GM18873 (cell line): Measurements from ENCODE around the gene ADAM12.

Experiments used
- ATAC-seq: cut with Tn5 transposase; IDR thresholded peaks from one replicate; pipeline ENCODE4 v1.9.1; 2021; ENCODE audit warnings: mild to moderate bottlenecking, moderate library complexity, moderate number of reproducible peaks; ENCODE audit not compliant: unreplicated experiment, low FRiP score

Gene ADAM12

DNA sequence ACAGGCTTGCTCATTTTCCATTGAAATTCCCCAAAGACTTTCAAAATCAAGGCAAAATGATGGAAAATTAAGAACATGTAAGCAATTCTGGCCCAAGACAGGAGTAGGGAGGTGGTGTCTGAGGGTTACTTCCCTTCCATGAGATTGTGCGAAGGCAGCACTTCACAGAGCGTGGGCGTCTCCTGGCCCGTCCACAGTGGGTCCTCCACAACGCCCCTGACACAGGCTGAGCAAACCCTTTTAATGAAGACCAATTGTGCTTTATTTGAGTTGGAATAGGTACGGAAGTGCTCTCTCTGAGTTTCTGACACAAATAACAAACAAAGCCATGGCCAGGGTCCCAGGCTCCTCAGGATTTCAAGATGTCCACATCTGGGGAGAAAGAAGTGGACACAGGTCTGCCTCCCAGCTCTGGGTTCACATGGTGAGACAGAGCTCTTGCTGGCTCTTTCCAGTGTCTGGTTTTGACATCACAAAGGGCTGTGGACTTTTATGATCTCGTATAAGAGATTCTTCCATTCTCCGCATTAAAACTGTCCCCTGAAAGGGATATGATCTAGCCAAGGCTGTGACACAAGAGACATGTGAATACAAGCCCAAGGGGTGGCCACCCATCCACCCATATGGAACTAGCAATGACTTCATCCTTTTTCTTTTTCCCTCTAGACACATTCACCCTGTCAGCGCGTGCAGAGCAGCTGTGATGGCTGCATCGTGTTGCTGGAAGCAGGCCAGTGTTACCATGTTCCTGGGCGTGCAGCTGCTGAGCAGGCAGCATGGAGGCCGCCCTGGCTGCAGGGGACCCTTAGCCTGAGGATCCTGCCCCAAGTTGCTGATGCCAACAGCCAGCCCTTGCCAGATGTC, 145.6 kb downstream of the ADAM12 start:
- ATAC-seq, result no peak

DNA sequence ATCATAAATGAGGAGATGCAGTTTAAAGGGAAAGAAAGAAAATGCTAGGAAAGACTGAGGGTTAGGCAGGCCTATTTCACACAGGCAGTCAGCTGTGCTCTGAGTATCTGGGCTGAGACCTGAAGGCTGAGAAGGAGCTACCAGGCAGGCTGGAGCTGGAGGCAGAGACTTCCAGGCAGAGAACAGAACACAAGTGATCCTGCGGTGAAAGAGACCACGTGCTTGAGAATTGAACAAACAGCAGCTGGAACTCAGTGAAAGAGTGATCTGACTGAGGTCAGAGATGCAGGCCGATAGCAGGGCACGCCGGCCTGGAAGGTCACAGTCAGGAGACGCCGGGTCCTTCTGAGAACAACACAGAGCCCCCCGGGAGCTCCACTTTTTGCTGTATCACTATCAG, 147.8 kb downstream of the ADAM12 start:
- ATAC-seq, result no peak

DNA sequence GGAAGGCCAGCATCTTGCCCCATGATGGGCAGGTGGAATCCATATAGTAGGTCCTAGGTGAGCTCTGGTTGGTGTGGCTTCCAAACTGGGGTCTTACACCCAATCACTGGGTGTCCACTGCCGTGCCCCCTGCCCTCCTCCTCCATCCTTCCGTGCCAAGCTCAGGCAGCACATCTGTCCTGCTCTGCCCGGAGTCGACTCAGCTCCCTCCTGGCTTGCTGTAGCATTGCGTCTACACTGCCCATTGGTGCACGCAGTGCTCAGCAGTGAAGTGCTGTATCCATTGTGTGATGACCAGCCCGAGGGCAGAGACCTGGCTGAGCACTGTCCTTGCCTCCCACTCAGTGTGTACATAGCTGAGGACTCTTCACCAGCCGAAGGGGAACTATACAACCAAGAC, 148.4 kb downstream of the ADAM12 start:
- ATAC-seq, result no peak

DNA sequence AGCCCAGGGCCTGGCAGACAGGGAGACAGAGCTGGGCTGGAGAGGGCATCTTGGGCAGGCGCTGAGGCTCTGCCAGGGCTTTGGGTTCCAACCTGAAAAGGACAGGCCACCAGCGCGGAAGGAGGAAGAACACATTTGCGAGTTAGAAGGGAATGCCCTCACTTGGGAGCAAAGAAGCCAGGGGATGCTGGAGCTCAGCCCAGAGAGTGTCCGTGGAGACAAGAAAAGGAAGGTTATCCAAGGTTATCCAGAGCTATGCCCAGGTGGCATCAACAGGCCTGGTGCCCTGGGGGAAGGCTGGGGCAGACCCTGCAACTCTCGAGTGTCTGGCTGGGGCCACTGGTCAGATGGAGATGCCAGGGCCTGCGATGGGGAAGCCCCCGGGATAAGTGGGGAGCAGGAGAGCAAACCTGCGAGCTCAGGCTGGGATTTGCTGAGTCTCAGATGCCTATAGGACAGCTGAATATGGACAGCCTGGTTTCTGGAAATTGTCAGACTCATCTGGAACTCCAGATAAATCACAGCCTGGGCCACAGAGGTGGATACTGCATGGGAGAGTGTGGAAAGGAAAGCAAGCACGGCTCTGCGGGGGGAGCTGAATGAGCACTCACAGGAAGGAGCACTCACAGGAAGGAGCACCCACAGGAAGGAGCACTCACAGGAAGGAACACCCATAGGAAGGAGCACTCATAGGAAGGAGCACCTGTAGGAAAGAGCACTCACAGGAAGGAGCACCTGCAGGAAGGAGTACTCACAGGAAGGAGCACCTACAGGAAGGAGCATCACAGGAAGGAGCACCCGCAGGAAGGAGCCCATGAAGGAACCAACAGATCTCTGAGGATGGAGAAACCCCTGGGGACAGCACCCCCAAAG, 152.1 kb downstream of the ADAM12 start:
- no peak for ATAC-seq

DNA sequence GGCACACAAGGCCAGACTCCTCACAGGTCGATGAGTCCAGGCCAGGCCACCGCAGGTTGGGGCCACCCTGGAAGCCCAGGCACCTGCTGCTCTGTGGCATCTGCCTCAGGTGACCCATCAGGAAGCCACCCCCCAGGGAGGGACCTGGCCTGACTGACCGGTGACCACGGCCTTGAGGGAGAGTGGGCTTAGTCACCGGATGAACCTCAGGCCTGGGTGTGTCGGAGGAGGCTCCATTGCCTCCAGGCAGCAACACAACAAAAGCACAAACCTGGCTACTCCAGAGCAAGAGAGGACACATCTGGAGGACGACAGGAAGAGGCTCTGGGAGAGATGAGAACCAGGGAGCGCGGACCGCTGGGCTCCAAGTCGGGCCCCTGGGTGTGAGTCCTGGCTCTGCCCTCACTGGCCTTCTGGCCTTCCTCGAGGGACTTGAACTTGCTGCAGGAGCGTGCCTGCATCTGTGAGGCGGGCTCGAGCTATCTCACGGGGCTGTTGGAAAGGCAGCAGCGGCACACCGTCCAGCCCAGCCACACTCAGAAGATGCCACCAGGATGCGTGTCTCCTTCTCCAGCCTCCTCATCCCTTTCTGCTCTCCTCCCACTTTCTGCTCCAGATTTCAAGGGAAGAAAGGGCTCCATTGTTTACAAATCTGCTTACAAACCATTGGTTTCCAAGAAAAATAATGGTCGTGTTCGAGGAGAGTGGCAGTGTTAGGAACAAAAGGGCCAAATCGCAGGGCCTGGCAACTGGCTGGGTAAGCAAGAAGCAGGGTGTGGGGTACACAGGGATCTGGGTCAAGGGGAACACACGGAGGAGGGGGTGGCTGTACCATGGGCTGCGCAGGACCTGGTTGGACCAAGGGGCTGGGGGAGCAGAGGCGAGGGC, 152.9 kb downstream of the ADAM12 start:
- no peak for ATAC-seq

DNA sequence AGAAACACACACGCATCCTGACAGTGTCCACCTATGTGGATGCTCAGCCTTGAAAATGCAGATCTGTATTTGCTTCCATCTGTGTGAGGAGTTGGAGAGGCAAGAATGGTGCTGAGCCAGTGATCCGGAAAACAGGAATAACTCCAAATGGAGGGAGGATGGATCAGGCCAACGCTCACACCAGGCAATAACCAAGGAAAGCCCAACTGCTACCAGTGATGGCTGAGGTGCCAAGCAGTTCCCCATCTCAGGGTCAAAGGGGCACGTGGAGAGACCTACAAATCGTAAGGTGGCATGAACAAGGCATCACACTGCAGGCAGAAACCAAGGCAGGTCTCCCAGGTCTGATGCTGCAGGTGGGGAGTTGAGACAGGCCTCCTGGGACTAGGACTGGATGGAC, 153.6 kb downstream of the ADAM12 start:
- ATAC-seq, result no peak

DNA sequence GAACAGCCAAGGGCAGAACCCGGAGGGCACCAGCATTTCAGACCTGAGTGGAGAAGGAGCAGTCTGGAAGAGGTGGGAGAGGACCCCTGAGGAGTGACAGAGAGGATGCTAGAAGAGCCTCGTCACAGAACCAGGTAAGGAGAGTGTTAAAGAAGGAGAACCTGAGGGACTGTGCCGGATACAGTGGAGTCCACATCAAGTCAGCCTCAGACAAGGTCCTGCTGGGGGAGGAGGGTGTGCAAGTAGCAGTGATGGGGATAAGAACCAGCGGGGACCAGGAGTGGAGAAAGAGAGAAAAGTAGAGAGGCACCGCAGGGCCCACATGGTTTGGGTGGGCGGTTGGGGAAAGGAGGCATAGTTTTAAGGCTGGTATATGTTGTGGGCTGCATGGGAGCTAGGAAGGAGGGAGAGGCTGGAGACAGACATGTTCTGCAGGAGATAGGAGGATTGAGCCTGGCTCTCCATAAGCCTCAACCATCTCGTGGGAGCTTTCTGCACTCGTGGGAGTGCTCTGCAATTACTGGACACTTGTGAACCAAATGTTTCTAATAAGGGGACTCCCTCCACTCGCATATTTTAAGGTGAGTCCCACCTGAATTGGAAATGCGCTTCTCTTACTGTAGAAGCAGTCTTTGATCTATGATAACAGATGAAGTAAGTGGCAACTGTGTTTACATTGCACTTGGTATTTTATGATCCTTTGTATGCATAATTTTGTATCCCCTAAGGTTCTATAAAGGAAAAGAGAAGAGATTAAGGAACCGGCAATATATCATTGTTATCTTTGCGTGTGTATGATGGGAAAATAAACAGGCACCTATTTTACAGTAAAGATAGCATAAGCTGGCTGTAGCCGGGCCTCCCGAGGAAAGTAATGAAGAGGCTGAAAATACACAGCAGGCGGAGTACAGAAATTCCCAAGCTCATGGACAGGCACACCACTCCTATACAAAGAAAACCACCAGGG, 154.8 kb downstream of the ADAM12 start:
- ATAC-seq, result no peak

DNA sequence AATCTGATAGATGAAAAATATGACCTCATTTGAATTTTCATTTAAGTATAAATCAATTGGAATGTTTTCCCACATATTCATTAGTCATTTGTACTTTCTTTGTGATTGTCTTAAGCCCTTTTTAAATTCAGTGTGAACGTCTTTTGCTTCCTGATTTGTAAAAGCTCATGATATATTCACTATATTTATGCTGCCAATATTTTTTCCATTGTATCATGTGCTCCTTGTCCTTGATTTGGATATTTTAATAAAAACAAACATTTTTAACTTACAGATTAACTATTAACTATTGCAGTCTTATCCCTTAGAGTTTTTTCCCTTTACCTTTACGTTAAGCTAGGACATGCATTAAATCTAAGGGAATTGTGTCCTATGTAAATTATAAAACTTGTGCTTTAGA, 157.7 kb downstream of the ADAM12 start:
- no peak for ATAC-seq

DNA sequence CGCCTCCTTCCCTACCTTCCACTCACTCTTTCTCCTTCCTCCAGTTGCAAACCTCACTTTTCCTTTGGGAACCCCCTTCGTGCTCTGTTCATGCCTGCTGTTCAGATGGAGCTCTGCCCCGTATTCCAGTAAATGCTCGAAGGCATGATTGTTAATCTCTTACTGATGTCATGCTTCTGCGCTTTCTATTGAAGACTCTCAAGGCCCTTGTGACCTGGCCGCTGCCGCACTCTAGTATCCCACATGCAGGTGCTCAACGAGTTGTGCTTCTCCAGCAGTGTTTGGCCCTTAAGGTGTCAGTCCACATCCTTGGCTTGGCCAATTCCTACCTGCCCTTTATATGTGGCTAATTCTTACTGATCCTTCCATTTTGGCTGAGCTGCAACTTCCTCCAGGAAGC, 158.6 kb downstream of the ADAM12 start:
- no peak for ATAC-seq

DNA sequence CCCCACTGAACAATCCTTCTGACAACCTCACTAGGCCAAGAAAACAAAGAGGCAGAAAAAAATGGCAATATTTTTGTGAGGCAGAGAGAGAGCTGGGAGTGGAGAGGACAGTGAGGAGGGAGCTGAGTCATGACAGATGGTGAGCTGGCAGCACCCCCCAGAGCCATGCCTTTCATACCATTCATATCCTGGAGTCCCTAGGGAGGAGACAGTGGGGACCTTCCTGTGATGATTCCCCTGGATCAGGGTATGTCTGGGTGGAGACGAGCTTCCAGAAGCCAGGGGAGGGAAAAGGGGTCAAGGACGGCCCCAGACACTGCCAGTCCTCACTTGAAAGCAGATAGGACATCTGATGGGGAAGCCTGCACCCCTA, 160.5 kb downstream of the ADAM12 start:
- ATAC-seq, result no peak

DNA sequence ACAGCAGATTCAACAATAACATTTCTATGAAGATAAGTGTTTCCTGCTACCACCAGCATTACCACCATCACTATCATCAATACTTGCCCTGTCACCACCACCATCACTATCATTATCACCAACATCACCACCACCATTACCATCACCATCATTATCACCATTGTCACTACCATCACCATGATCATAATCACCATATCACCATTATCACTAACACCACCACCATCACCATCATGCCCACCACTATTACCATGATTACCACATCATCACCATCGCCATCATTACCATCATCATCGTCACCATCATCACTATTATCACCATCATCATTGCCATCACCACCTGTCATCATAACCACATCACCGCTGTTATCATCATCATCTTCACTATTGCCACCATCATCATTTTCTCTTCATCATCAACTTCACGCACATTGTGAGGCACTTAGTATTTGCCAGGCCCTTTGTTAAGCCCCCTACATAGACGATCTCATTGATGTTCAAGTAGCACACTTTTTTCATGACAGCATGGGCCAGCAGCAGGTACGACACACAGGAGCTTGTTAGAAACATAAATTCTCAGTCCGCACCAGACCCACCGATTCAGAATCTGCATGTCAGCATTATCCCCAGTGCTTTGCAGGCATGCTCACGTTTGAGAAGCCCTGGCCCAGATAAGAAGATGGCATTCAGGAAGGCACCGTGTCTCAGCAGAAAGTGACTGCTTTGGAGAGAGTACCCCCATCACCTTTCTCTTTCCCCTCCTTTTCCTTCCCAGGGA, 161.1 kb downstream of the ADAM12 start:
- no peak for ATAC-seq

DNA sequence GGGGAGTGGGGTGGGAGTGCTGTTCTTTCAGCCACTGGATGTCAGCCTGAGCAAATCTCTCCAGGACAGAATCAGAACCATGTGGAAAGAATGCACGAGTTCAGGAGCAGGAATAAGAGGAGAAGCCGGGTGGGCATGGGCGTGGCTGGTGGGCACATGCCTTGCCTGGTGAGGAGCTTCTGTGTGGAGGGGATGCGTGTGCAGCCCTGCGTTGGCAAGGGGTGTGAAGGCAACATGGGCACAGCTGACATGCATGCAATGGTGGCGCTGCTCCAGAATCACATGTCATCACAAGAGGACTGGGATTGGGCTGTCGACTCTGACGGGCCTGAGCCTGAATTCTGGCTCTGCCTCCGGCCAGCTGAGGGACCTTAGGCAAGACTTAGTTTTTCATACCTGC, 162.1 kb downstream of the ADAM12 start:
- no peak for ATAC-seq

DNA sequence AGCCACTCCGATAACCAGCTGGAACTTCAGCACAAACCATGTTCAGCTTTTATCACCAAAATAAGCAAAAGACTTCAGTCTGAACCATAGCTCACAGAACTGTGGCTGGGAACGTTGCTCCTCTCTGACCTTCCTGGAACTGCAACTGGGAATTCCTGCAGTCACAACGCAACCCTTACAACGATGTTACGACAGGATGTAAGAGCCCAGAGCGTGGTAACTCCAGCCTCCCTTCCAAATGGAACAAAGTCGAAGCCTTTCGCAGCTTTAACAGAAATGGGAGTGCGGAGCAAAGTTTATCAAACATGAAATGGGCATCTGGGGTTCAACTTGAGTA, 162.6 kb downstream of the ADAM12 start:
- ATAC-seq, result no peak

DNA sequence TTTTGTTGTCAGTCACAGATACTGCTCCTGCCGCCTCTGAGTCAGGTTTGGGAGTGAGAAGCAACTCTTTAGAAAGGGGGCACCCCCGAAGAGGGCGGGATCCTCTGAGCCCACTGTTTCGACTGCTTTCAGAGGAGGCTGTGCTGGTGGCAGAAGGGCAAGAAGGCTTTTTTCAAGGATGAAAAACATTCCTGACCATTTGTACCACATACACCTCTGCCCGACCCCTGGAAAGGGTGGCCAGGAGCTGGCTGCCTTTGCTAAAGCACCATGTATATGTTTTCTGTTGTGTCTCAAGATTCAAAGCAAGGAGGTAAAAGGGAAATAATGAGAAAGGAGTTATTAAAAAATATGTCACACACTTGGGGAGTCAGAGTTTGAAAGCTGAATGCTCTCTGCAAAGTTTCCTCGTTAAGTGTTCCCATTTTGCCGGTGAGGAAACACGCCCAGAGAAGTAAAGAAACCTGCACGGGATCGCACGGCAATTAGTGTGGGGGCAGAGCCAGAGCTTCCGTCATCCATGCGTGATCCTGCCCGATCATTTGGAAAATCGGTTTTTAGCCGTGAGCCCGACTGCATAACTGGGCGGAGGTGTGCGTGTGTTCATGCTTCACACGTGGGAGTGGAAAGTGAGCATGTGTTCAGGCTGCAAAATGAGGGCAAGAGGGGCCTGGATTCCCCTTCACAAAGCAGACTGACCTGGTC, 163.2 kb downstream of the ADAM12 start:
- ATAC-seq, result no peak

DNA sequence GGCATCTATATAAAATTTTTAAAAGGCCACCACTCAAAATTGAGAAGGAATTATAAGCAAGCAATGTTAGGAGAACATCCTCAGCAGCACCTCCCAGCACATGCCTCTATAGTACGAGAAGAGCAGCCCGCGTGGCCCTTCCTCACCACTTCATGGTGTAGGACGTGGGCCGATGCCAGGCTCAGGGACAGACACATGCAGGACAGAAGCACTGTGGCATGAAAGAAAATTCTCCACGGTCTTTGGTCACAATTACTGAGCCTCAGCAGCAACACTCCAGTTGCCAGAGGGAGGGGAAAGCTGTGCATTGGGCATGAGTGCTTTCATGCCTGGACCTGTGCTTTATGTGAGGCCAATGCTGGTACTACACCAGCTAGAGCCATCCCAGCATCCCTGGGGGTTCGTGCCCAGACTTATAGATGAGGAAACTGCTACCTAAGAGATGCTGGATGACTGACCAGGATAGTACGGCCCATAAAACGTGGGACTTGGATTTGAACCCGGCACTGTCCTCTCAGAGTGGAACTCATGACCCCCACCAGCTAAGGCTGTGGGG, 164.7 kb downstream of the ADAM12 start:
- no peak for ATAC-seq

DNA sequence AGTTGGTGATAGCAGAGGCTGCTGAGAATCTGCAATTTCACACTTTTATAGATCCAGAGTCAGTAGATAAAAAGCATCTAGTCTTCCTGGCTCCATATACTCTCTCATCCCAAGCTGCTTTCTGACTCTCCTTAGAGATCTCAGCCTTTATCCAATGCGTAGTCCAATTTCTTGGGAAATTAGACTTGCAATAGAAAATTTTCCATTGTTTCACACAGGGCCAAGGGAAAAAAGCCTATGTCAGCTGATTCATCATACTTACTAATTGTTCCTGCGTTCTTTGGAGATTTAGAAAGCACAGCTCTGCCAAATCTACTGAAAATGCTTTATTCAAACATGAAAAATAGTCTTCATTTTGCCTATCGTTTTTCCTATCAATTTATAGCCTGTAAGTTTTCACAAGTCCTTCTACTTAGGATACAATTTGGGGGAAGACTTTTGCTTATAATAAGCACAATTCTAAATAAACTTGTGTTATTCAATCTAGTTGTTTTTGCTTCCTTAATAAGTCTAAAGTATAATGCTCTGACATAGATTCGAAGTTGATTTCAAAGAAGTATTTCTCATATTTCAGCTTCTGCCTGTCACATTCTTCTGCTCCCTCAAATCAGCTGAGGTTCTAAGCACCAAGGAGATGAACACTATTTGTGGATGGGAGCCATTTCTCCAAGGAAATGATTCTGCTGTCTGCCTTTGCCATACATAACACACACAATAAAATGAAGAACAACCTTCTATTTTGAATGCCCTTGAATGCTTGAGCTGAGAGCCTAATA, 165.4 kb downstream of the ADAM12 start:
- no peak for ATAC-seq

DNA sequence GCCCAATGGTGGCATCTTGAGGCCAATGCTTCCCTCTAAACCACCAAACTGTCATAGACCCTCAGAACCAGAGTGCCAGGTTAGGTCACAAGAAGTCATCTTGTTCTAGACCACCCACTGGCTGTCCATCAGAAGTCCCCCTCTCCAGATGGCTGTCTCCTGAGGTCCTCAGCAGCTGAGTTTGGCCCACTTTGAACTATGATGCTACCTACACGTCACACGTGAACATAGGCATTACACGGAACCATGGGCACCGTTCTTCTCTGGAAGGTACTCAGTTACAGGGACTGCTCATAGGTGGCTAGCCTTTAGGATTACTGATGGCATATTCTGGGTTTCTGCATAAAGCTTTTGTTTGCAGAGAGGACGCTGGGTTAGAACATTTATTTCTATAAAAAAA, 166.4 kb downstream of the ADAM12 start:
- no peak for ATAC-seq
